Activated naive CD4-positive, alpha-beta T cell treated with anti-CD3 and anti-CD28 coated beads, Interleukin-2, amount 10 ng/mL, durations not matched to agents 7 days and 5 days (primary cell): ENCODE measurements around the gene VPS37B.
"Not testable (repeated sequence)": the region's sequence is repeated elsewhere in the genome, so short reads cannot be mapped to it uniquely, and the experiment has no call there.

Experiments
- CTCF ChIA-PET: fragments of 350-600 bp; sonication (Branson Sonifier 250); formaldehyde crosslinking; loops from one replicate; lab custom pipeline; 2021; ENCODE audit warnings: antibody characterized with exemption; lab: Charles Lee
- DNase-seq: peaks from one replicate; pipeline ENCODE4 v3.0.0-alpha.2; 2020
- H3K27ac Mint-ChIP-seq: one replicate; pipeline ENCODE4 v1.8.0; 2021; ENCODE audit warnings: mild to moderate bottlenecking, moderate library complexity, mixed read lengths
- H3K27me3 Mint-ChIP-seq: one replicate; pipeline ENCODE4 v1.8.0; 2021; ENCODE audit warnings: mild to moderate bottlenecking, mixed read lengths
- H3K36me3 Mint-ChIP-seq: one replicate; pipeline ENCODE4 v1.8.0; 2021; ENCODE audit warnings: mixed read lengths
- H3K4me1 Mint-ChIP-seq: one replicate; pipeline ENCODE4 v1.8.0; 2021; ENCODE audit warnings: mixed read lengths
- H3K4me3 Mint-ChIP-seq: one replicate; pipeline ENCODE4 v1.8.0; 2021; ENCODE audit warnings: mild to moderate bottlenecking, moderate library complexity, mixed read lengths
- H3K9me3 Mint-ChIP-seq: one replicate; pipeline ENCODE4 v1.8.0; 2021; ENCODE audit warnings: mixed read lengths

VPS37B gene

GRCh38 chr12:122882908-122883558 is 12.9 kb downstream of the VPS37B start:
- CTCF ChIA-PET = interaction anchor here (0.7 to 4.1 kb wide), 5 partner anchors 11 to 89 kb away, joined by 4 to 35 read pairs (median 9); no protein-coding TSS in a partner anchor
- Mint-ChIP-seq H3K36me3 (peaks cover 33% of the 10 kb centered on the region), H3K4me3 (no peak overlapping the region), H3K9me3 (peaks cover 2% of the 10 kb centered on the region), H3K4me1 (peaks cover 82% of the 10 kb centered on the region), H3K27me3 (peaks cover 23% of the 10 kb centered on the region), H3K27ac (no peak overlapping the region)
- DNase-seq = no peak

DNA sequence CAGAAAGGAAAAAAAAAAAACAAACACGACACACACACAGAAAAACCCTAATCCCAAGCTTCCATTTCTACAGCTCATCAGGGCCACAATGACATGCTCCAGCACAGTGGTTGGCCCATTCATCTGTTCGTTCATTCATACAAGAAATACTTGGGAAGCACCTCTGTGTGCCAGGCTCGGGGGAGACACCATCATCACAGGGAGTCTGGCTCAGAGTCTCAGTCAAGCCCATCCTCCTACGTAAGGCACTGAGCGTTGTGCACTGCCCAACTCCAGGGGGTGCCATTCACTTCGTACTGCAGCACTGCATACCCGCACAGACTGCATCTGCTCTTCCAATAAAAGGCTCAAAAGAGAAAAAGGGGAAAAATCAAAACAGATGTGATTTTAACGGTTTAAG is 15.3 kb downstream of the VPS37B start:
- peaks cover 2% of the 10 kb centered on the region for H3K9me3 Mint-ChIP-seq
- no peak overlapping the region for H3K4me3 Mint-ChIP-seq
- peaks cover 83% of the 10 kb centered on the region for H3K4me1 Mint-ChIP-seq
- DNase-seq = no peak
- peaks cover 27% of the 10 kb centered on the region for H3K27me3 Mint-ChIP-seq
- H3K27ac Mint-ChIP-seq = no peak overlapping the region
- H3K36me3 Mint-ChIP-seq = peaks cover 36% of the 10 kb centered on the region
- CTCF ChIA-PET = interaction anchor here (0.7 to 4.1 kb wide), 9 partner anchors 9 to 94 kb away, joined by 3 to 35 read pairs (median 5); partner anchors contain the start of gene OGFOD2

DNA sequence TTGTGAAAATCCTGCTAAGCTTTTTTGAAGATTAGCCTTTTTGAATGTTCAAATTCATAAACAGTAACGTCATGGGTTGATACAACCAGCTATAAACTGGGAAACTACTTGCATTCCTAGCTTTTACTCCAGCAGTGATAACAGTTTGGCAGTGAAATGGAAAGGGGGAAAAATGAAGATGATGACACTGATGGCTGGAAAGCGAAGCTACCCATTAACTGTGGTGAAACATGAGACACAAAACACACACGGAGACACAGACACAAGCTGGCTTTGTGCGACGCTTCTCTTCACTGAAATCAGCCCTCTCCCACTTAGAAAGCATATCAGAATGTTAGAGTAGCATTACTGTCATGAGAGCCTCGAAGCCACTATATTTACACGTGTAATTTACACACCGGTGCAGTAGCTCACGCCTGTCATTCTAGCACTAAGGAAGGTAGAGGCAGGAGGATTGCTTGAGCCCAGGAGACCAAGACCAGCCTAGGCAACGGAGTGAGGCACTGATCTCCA is 15.7 kb downstream of the VPS37B start:
- Mint-ChIP-seq H3K4me1 (peaks cover 87% of the 10 kb centered on the region), H3K27me3 (peaks cover 27% of the 10 kb centered on the region), H3K36me3 (peaks cover 36% of the 10 kb centered on the region), H3K9me3 (peaks cover 2% of the 10 kb centered on the region), H3K27ac (peak overlapping the region; percentile 20), H3K4me3 (no peak overlapping the region)
- no peak for DNase-seq
- CTCF ChIA-PET = interaction anchor here (0.7 to 4.1 kb wide), 8 partner anchors 9 to 94 kb away, joined by 3 to 35 read pairs (median 4); partner anchors contain the start of gene OGFOD2

DNA sequence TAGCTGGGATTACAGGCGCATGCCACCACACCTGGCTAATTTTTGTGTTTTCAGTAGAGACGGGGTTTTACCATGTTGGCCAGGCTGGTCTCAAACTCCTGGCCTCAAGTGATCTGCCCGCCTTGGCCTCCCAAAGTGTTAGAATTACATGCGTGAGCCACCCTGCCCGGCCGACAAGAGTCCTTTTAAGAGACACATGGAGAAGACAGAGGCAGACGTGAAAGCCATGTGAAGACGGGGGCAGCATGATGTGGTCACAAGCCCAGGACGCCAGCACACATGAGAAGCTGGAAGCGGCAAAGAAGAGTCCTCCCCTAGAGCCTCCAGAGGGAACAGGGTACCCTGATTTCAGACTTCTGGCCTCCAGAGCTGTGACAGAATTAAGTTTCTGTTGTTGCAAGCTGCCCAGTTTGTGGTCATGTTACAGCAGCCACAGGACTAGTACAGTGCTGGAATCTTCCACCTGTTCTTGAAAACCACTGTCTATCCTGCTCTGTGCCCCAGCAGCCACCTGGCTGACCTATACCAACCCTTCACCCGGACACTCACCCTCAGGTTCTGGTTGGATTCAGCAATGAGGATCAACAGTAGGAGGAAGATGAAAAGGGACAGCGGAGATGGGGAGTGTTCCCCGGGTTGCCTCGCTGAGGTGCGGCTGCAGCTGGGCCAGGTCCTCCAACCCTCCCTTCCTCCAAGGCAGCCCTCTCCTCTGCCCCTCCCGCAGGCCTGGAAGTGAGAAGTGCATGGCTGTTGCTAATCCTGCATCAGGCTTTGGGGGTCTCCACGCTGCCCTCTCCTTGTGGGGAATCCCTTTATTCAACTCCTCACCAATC is 16.9 kb downstream of the VPS37B start:
- Mint-ChIP-seq H3K27ac (no peak overlapping the region), H3K27me3 (peaks cover 27% of the 10 kb centered on the region), H3K4me3 (no peak overlapping the region)

DNA sequence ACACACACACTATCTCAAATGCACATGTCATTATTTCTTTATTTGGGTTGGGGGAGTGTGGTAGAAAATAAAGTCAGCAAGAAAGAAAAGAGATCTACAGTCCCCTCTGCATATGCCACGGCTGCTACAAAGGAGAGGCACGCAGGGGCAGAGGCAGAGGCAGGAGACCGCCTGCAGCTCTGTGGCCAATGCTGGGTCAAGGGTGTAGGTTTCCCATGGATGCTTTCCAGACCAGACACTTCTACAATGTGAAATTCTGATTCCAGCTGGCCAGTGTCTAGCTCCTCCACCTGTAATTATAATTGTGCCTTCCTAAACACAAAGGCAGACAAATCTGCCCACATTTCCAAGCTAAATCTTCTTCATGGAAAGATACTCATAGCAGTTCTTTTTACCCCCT is 19.2 kb downstream of the VPS37B start:
- no peak overlapping the region for H3K4me3 Mint-ChIP-seq
- peaks cover 22% of the 10 kb centered on the region for H3K27me3 Mint-ChIP-seq
- peaks cover 43% of the 10 kb centered on the region for H3K36me3 Mint-ChIP-seq
- no peak overlapping the region for H3K27ac Mint-ChIP-seq
- peaks cover 90% of the 10 kb centered on the region for H3K4me1 Mint-ChIP-seq
- H3K9me3 Mint-ChIP-seq = no peaks in the 10 kb centered on the region
- no peak for DNase-seq
- CTCF ChIA-PET = interaction anchor here (0.9 kb wide), 1 partner anchor 76 kb away, joined by 3 read pairs; no protein-coding TSS in a partner anchor

More for the DNA sequence above, 16.9 kb downstream of the VPS37B start:
- peaks cover 35% of the 10 kb centered on the region for H3K36me3 Mint-ChIP-seq
- peaks cover 85% of the 10 kb centered on the region for H3K4me1 Mint-ChIP-seq
- CTCF ChIA-PET = interaction anchor here (1.5 to 4.1 kb wide), 3 partner anchors 18 to 74 kb away, joined by 5 to 35 read pairs (median 7); no protein-coding TSS in a partner anchor
- DNase-seq = no peak
- H3K9me3 Mint-ChIP-seq = peaks cover 2% of the 10 kb centered on the region

DNA sequence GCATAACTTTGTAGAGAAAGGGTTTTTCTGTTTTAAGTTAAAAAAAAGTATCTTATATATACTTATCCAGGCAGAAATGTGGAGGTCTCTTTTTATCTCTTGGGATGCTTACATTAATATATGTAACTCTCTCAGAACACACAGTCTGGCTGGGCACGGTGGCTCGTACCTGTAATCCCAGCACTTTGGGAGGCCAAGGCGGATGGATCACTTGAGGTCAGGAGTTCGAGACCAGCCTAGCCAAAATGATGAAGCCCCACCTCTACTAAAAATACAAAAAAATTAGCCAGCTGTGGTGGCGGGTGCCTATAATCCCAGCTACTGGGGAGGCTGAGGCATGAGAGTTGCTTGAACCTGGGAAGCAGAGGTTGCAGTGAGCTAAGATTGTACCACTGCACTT is 19.6 kb downstream of the VPS37B start:
- Mint-ChIP-seq H3K36me3 (peaks cover 44% of the 10 kb centered on the region), H3K27ac (peak overlapping the region; percentile 61), H3K27me3 (peaks cover 22% of the 10 kb centered on the region), H3K4me1 (peaks cover 91% of the 10 kb centered on the region)
- CTCF ChIA-PET = interaction anchor here (0.9 kb wide), 1 partner anchor 76 kb away, joined by 3 read pairs; no protein-coding TSS in a partner anchor
- not testable (repeated sequence) for H3K4me3 Mint-ChIP-seq, H3K9me3 Mint-ChIP-seq
- DNase-seq = peak; percentile 10

DNA sequence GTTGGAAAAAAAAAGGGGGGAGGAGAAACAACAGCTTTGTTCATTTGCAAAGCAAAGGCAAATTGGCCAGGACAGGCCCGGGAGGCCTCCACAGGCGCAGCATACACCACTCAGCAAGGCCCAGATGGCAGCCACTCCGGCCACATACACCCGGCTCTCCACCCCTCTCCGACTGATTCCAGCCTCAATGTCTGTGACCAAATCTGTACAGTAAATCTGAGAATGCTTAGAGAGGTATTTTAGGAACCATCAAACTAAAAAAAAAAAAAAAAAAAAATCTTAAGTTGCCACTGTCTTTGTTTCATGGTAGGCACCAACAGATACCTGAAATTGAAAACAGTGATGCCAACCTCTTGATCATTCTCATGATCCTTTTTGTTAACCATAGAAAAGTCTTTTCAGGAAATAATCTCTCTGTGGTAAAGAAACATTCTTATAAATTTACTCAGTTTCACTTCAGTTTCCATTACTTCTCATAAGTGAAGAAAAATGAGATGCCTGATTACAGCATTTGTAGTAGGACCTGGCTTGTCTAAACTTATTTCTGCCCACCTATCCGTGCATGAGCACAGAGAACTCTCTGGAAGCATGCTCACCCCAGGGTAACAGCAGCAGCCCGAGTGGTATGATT is 20.2 kb downstream of the VPS37B start:
- H3K27ac Mint-ChIP-seq = peak overlapping the region; percentile 61
- peaks cover 91% of the 10 kb centered on the region for H3K4me1 Mint-ChIP-seq
- no peaks in the 10 kb centered on the region for H3K9me3 Mint-ChIP-seq
- peaks cover 41% of the 10 kb centered on the region for H3K36me3 Mint-ChIP-seq
- no peak overlapping the region for H3K4me3 Mint-ChIP-seq
- CTCF ChIA-PET = interaction anchor here (0.9 kb wide), 1 partner anchor 77 kb away, joined by 3 read pairs; no protein-coding TSS in a partner anchor
- peaks cover 20% of the 10 kb centered on the region for H3K27me3 Mint-ChIP-seq
- DNase-seq = peak; percentile 23

DNA sequence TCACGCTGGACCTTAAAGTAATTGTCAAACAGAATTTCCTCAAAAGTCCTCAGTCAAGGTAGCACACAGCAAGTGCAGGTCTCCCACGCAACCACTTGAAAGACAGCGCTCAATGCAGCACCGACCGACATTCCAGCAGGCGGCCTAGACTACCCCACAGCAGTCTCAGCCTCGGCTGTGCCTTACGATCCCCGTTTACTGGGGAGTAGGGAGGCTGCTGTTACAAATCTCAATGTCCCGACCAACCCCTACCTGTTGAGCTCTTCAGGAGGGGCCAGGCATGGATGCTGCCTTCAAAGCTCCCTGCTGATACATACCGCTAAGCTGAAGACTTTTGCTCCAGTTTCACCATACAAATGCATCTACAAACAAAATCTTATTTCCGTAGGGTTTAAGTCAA is 21.8 kb downstream of the VPS37B start:
- H3K27ac Mint-ChIP-seq = no peak overlapping the region
- H3K36me3 Mint-ChIP-seq = peaks cover 44% of the 10 kb centered on the region

GRCh38 chr12:122873540-122873939 is 22.4 kb downstream of the VPS37B start:
- peaks cover 49% of the 10 kb centered on the region for H3K36me3 Mint-ChIP-seq
- H3K27me3 Mint-ChIP-seq = peaks cover 8% of the 10 kb centered on the region
- DNase-seq = peak; percentile 18
- H3K4me3 Mint-ChIP-seq = no peak overlapping the region
- H3K9me3 Mint-ChIP-seq = no peaks in the 10 kb centered on the region
- H3K27ac Mint-ChIP-seq = peak overlapping the region; percentile 65
- H3K4me1 Mint-ChIP-seq = peaks cover 81% of the 10 kb centered on the region
- CTCF ChIA-PET = interaction anchor here (0.9 to 1.4 kb wide), 3 partner anchors 13 to 76 kb away, joined by 3 to 6 read pairs (median 4); no protein-coding TSS in a partner anchor

More for the DNA sequence above, 21.8 kb downstream of the VPS37B start:
- Mint-ChIP-seq H3K4me1 (peaks cover 86% of the 10 kb centered on the region), H3K27me3 (peaks cover 11% of the 10 kb centered on the region), H3K4me3 (no peak overlapping the region), H3K9me3 (no peaks in the 10 kb centered on the region)
- peak; percentile 60 for DNase-seq
- CTCF ChIA-PET = interaction anchor here (0.9 to 1.1 kb wide), 2 partner anchors 13 to 73 kb away, joined by 3 to 6 read pairs; no protein-coding TSS in a partner anchor

- H3K4me1 Mint-ChIP-seq = peaks cover 74% of the 10 kb centered on the region
- peak; percentile 10 for DNase-seq
- peaks cover 49% of the 10 kb centered on the region for H3K36me3 Mint-ChIP-seq
- H3K9me3 Mint-ChIP-seq = no peaks in the 10 kb centered on the region
- H3K27ac Mint-ChIP-seq = no peak overlapping the region
- CTCF ChIA-PET = interaction anchor here (1.4 to 4.2 kb wide), 4 partner anchors 9 to 81 kb away, joined by 4 to 21 read pairs (median 16); no protein-coding TSS in a partner anchor
- H3K27me3 Mint-ChIP-seq = peaks cover 3% of the 10 kb centered on the region
- H3K4me3 Mint-ChIP-seq = no peak overlapping the region
Observed at GRCh38 chr12:122872815-122873361, 23.0 kb downstream of the VPS37B start.

DNA sequence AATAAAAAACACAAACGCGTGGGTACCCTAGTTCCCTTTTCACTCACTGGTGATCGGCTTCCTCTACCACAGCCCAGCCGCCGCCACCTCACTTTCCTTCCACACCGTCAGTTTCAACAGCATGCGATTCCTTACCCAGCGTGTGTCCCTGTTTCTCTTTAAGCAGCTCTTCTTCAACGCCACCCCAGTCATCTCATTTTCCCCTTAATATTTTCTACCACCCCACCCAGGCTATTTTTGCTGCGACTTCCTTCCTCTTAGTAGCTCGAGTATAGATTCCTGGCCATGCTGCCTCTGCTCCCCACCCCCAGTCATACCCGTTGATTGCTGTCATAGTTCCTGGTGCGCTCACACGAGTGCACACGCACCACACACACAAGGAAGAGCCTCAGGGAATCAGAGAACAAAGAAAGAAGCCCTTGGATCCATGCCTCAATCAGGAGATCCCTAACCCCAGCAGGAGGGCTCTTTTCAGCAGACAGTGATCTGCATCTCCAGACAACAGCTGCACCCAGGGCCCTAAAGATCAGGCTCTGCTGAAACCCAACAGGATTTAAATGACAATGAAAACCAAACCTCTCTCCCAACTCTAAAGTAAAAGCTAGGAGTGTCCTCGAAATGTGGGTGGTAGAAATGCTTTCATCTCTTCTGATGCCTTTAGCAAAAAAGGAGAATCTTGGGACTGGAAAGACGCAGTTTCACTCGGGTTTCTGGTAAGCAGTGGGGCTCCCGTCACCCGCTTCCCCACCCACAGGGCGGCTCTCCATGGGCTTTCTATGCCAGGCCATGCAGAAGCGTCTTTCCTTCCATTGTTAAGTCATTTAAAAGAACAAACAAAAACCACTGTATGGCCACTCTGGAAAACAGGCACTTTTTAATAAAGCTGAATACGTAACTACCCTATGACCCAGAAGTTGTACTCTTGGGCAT is 23.8 kb downstream of the VPS37B start:
- Mint-ChIP-seq H3K27ac (peak overlapping the region; percentile 84), H3K27me3 (no peaks in the 10 kb centered on the region), H3K4me3 (peak overlapping the region; percentile 73), H3K9me3 (no peaks in the 10 kb centered on the region), H3K4me1 (peaks cover 68% of the 10 kb centered on the region), H3K36me3 (peaks cover 46% of the 10 kb centered on the region)
- peak; percentile 64 for DNase-seq
- CTCF ChIA-PET = interaction anchor here (0.7 to 4.2 kb wide), 7 partner anchors 8 to 82 kb away, joined by 3 to 21 read pairs (median 6); no protein-coding TSS in a partner anchor
